GM12891 (cell line): Measurements from ENCODE around the gene TFF1.

ENCODE experiments used
- POLR2A ChIP-seq: IDR thresholded peaks from 2 replicates; pipeline ENCODE4 v1.6.1; 2011; ENCODE audit warnings: low read depth, low read length, control low read depth
- POLR2AphosphoS5 ChIP-seq: IDR thresholded peaks from 2 replicates; pipeline ENCODE4 v1.6.1; 2011; ENCODE audit warnings: low read depth, low read length, control low read depth
- SPI1 ChIP-seq: IDR thresholded peaks from 2 replicates; pipeline ENCODE4 v1.6.1; 2011; ENCODE audit warnings: low read depth, low read length, control low read depth
- TAF1 ChIP-seq: IDR thresholded peaks from 2 replicates; pipeline ENCODE4 v1.6.1; 2011; ENCODE audit warnings: low read depth, low read length, control low read depth

GRCh38 chr21:42413093-42413492 is 46.8 kb upstream of the TFF1 start:
- TF ChIP-seq POLR2A (no peak), TAF1 (no peak), POLR2AphosphoS5 (no peak), SPI1 (no peak)
